Sigmoid colon (tissue), 3 donors: Measurements from ENCODE around the gene PMM1.

ENCODE experiments used
- CTCF ChIP-seq, 4 experiments: fragments of 450-650 bp in 3 of 4; fragments of 200-600 bp in 1 of 4; IDR thresholded peaks; one replicate each; pipeline ENCODE4 v1.5.1; 2016 to 2019; ENCODE audit warnings: antibody characterized with exemption in 4 of 4, mild to moderate bottlenecking in 3 of 4, moderate library complexity in 2 of 4
- POLR2A ChIP-seq, 2 donors: fragments of 450-650 bp; IDR thresholded peaks; one replicate each; pipeline ENCODE4 v1.6.1; 2016; ENCODE audit warnings: antibody characterized with exemption in 2 of 2, mild to moderate bottlenecking in 2 of 2, moderate library complexity in 2 of 2

- TF ChIP-seq CTCF (IDR thresholded peaks at IDR 0.05) (no peak), POLR2A (IDR thresholded peaks at IDR 0.05) (no peak)
These were observed 25.1 kb downstream of the PMM1 start for GRCh38 chr22:41564563-41564962.
